Colonic mucosa (tissue), 4 donors: ENCODE results near the gene MEF2D. TPM values are rescaled to one million over a fixed set of nuclear protein-coding genes. Genes with fewer than 3 reads are reported as not detected.
A peak's percentile ranks its signal among the peaks of the same experiment; 100 is the strongest.

Experiments used
- DNase-seq: peaks from one replicate; pipeline ENCODE4 v3.0.0-alpha.2; 2020
- H3K27ac ChIP-seq: fragments of 200-600 bp; one replicate; pipeline ENCODE4 v1.8.0; 2021
- H3K27me3 ChIP-seq: fragments of 200-600 bp; one replicate; pipeline ENCODE4 v1.8.0; 2021
- H3K36me3 ChIP-seq: fragments of 200-600 bp; one replicate; pipeline ENCODE4 v1.8.0; 2021
- H3K4me1 ChIP-seq: fragments of 200-600 bp; one replicate; pipeline ENCODE4 v1.8.0; 2021; ENCODE audit warnings: mild to moderate bottlenecking
- H3K4me3 ChIP-seq: fragments of 200-600 bp; one replicate; pipeline ENCODE4 v1.8.0; 2021
- H3K9ac ChIP-seq, 2 donors: one replicate each; pipeline ENCODE4 v1.7.0; 2013; ENCODE audit warnings: control low read depth in 2 of 2, low read depth in 2 of 2, low read length in 2 of 2
- H3K9me3 ChIP-seq: fragments of 200-600 bp; one replicate; pipeline ENCODE4 v1.8.0; 2021
- intact Hi-C: fragments of 100-400 bp; cut with DNase I; formaldehyde crosslinking; loops from one replicate; pipeline ENCODE4 v1.14.1; 2022
- total RNA-seq, 2 donors: library from RNA; stranded (reverse); fragmentation: NEBNext Ultra II Directional in 1 of 2; extraction: Animal tissue kit (Norgen Biotek cat#: 25700) in 1 of 2; gene quantifications; one replicate each; pipeline ENCODE4 v1.2.1, GENCODE V29; 2021
- TF ChIP-seq, protein P1 (sequence below): fragments of 200-600 bp; IDR thresholded peaks from one replicate; pipeline ENCODE4 v1.8.0; 2022; ENCODE audit warnings: antibody characterized with exemption, mild to moderate bottlenecking
- donor health status: healthy.
- donor health status: DM: no; HTN: no; CAD: no.
- donor health status: DM: no; HTN: no; CAD: no.

Gene MEF2D
- total RNA-seq, 2 donors from 2014 or later, result 32.3 to 49.9 TPM

GRCh38 chr1:156525071-156525501 lies 24.5 kb upstream of the MEF2D start:
- TF ChIP-seq, protein P1, sequence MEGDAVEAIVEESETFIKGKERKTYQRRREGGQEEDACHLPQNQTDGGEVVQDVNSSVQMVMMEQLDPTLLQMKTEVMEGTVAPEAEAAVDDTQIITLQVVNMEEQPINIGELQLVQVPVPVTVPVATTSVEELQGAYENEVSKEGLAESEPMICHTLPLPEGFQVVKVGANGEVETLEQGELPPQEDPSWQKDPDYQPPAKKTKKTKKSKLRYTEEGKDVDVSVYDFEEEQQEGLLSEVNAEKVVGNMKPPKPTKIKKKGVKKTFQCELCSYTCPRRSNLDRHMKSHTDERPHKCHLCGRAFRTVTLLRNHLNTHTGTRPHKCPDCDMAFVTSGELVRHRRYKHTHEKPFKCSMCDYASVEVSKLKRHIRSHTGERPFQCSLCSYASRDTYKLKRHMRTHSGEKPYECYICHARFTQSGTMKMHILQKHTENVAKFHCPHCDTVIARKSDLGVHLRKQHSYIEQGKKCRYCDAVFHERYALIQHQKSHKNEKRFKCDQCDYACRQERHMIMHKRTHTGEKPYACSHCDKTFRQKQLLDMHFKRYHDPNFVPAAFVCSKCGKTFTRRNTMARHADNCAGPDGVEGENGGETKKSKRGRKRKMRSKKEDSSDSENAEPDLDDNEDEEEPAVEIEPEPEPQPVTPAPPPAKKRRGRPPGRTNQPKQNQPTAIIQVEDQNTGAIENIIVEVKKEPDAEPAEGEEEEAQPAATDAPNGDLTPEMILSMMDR, result no peak
- H3K36me3 ChIP-seq, result no peaks in the 10 kb centered on the region
- DNase-seq, result no peak
- no peaks in the 10 kb centered on the region for H3K9me3 ChIP-seq
- intact Hi-C loops, result no loop called here
- no peaks in the 10 kb centered on the region for H3K4me1 ChIP-seq
- H3K4me3 ChIP-seq, result no peak overlapping the region
- no peaks in the 10 kb centered on the region for H3K27me3 ChIP-seq
- peak overlapping the region in 1 of 2 donors; percentile 37 for H3K9ac ChIP-seq
- peak overlapping the region; percentile 2 for H3K27ac ChIP-seq

GRCh38 chr1:156524481-156524869 lies 23.9 kb upstream of the MEF2D start:
- Histone ChIP-seq H3K4me1 (no peaks in the 10 kb centered on the region), H3K9me3 (no peaks in the 10 kb centered on the region), H3K9ac (no peak overlapping the region), H3K27me3 (no peaks in the 10 kb centered on the region), H3K27ac (no peak overlapping the region), H3K36me3 (no peaks in the 10 kb centered on the region), H3K4me3 (no peak overlapping the region)
- DNase-seq, result no peak
- TF ChIP-seq, protein P1, result no peak
- intact Hi-C loops, result no loop called here

DNA sequence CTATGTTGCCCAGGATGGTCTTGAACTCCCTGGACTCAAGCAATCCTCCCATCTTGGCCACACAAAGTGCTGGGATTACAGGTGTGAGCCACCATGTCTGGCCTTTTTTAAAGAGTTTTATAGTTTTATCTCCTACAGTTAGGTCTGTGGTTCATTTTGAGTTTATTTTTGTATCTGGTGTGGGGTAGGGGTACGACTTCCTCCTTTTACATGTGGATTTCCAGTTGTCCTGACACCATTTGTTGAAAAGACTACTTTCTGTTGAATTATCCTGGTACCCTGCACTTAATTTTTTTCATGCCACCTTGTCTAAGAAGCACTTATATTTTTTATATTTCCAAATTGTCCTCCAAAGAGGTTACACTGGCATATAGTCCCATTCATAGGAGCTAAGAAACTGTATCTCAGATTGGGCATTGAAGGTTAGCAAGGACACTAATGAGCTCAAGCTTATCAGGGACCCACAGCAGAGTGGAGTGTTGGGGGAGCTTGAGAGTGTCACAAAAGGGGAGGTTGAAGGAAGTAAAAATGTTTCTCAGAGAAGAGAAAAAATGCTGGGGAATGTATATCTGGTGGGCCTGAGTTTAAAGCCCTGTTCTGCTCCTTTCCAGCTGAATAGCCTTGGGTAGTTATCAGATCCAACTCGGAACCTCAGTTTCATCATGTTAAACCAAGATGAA lies 23.4 kb upstream of the MEF2D start:
- no peak overlapping the region for H3K27ac ChIP-seq
- TF ChIP-seq, protein P1, result no peak
- no peaks in the 10 kb centered on the region for H3K4me1 ChIP-seq
- no peak for DNase-seq
- no peaks in the 10 kb centered on the region for H3K36me3 ChIP-seq
- H3K9ac ChIP-seq, result no peak overlapping the region
- intact Hi-C loops, result no loop called here
- H3K9me3 ChIP-seq, result no peaks in the 10 kb centered on the region
- no peaks in the 10 kb centered on the region for H3K27me3 ChIP-seq
- no peak overlapping the region for H3K4me3 ChIP-seq

DNA sequence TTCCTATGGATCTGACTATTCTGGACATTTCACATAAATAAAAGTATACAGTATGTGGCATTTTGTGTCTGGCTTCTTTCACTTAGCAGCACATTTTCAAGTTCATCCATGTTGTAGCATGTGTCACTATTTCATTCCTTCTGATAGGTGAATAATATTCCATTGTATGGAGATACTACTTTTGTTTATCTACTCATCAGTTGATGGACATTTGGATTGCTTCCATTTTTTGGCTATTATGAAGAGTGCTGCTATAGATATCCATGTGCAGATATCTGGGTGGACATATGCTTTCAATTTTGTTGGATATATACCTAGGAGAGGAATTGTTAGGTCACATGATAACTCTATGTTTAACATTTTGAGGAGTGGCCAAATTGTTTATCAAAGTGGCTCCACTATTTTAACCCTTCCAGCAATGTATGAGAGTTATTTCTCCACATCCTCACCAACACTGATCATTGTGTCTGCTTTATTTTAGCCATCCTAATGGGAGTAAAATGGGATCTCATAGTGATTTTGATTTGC lies 21.9 kb upstream of the MEF2D start:
- H3K4me1 ChIP-seq, result no peaks in the 10 kb centered on the region
- H3K36me3 ChIP-seq, result no peaks in the 10 kb centered on the region
- TF ChIP-seq, protein P1, result no peak
- no peak overlapping the region for H3K4me3 ChIP-seq
- no peak overlapping the region for H3K9ac ChIP-seq
- no peak for DNase-seq
- no peaks in the 10 kb centered on the region for H3K9me3 ChIP-seq
- intact Hi-C loops, result no loop called here
- no peaks in the 10 kb centered on the region for H3K27me3 ChIP-seq
- H3K27ac ChIP-seq, result no peak overlapping the region

- Histone ChIP-seq H3K36me3 (no peaks in the 10 kb centered on the region), H3K9me3 (no peaks in the 10 kb centered on the region), H3K27me3 (no peaks in the 10 kb centered on the region), H3K9ac (no peak overlapping the region), H3K4me3 (no peak overlapping the region), H3K4me1 (no peaks in the 10 kb centered on the region), H3K27ac (no peak overlapping the region)
- TF ChIP-seq, protein P1, result no peak
- no peak for DNase-seq
- intact Hi-C loops, result no loop called here
Measured at GRCh38 chr1:156517748-156518147, 17.2 kb upstream of the MEF2D start.
